Colonic mucosa (tissue), 4 donors: Measurements from ENCODE around the gene DLGAP1. TPM values are rescaled to one million over a fixed set of nuclear protein-coding genes. Genes with fewer than 3 reads are reported as not detected.

ENCODE experiments used
- DNase-seq: peaks from one replicate; pipeline ENCODE4 v3.0.0-alpha.2; 2020
- H3K27ac ChIP-seq: fragments of 200-600 bp; one replicate; pipeline ENCODE4 v1.8.0; 2021
- H3K27me3 ChIP-seq: fragments of 200-600 bp; one replicate; pipeline ENCODE4 v1.8.0; 2021
- H3K36me3 ChIP-seq: fragments of 200-600 bp; one replicate; pipeline ENCODE4 v1.8.0; 2021
- H3K4me1 ChIP-seq: fragments of 200-600 bp; one replicate; pipeline ENCODE4 v1.8.0; 2021; ENCODE audit warnings: mild to moderate bottlenecking
- H3K4me3 ChIP-seq: fragments of 200-600 bp; one replicate; pipeline ENCODE4 v1.8.0; 2021
- H3K9ac ChIP-seq, 2 donors: one replicate each; pipeline ENCODE4 v1.7.0; 2013; ENCODE audit warnings: control low read depth in 2 of 2, low read depth in 2 of 2, low read length in 2 of 2
- H3K9me3 ChIP-seq: fragments of 200-600 bp; one replicate; pipeline ENCODE4 v1.8.0; 2021
- CTCF ChIP-seq: fragments of 200-600 bp; IDR thresholded peaks from one replicate; pipeline ENCODE4 v1.8.0; 2022; ENCODE audit warnings: antibody characterized with exemption, mild to moderate bottlenecking
- intact Hi-C: fragments of 100-400 bp; cut with DNase I; formaldehyde crosslinking; loops from one replicate; pipeline ENCODE4 v1.14.1; 2022
- total RNA-seq, 2 donors: library from RNA; stranded (reverse); fragmentation: NEBNext Ultra II Directional in 1 of 2; extraction: Animal tissue kit (Norgen Biotek cat#: 25700) in 1 of 2; gene quantifications; one replicate each; pipeline ENCODE4 v1.2.1, GENCODE V29; 2021
- donor health status: healthy.
- donor health status: DM: no; HTN: no; CAD: no.
- donor health status: DM: no; HTN: no; CAD: no.

The DLGAP1 gene
- total RNA-seq, 2 donors from 2014 or later: 0.25 to 0.50 TPM

GRCh38 chr18:3655254-3656050, 799.7 kb downstream of the DLGAP1 start:
- DNase-seq: no peak
- peak overlapping the region; percentile 16 for H3K27ac ChIP-seq
- H3K4me3 ChIP-seq: no peak overlapping the region
- no peaks in the 10 kb centered on the region for H3K9me3 ChIP-seq
- no peak for TF ChIP-seq CTCF
- no peaks in the 10 kb centered on the region for H3K36me3 ChIP-seq
- peaks cover 11% of the 10 kb centered on the region for H3K4me1 ChIP-seq
- intact Hi-C loops: no loop called here
- no peaks in the 10 kb centered on the region for H3K27me3 ChIP-seq
- peak overlapping the region in 1 of 2 donors; percentile 66 for H3K9ac ChIP-seq

- Histone ChIP-seq H3K27me3 (no peaks in the 10 kb centered on the region), H3K27ac (no peak overlapping the region), H3K4me1 (peaks cover 11% of the 10 kb centered on the region), H3K36me3 (no peaks in the 10 kb centered on the region), H3K4me3 (no peak overlapping the region), H3K9me3 (no peaks in the 10 kb centered on the region), H3K9ac (no peak overlapping the region)
- intact Hi-C loops: no loop called here
- no peak for DNase-seq
- TF ChIP-seq CTCF: no peak
Observed at GRCh38 chr18:3654442-3655253, 800.5 kb downstream of the DLGAP1 start.

- intact Hi-C loops: no loop called here
- Histone ChIP-seq H3K9ac (peak overlapping the region in 1 of 2 donors; percentile 15), H3K9me3 (no peaks in the 10 kb centered on the region), H3K4me3 (no peak overlapping the region), H3K27ac (no peak overlapping the region), H3K4me1 (peaks cover 11% of the 10 kb centered on the region), H3K27me3 (no peaks in the 10 kb centered on the region), H3K36me3 (no peaks in the 10 kb centered on the region)
- TF ChIP-seq CTCF: no peak
- DNase-seq: no peak
Observed at GRCh38 chr18:3653851-3654441, 801.2 kb downstream of the DLGAP1 start.

GRCh38 chr18:3653263-3653850, 801.8 kb downstream of the DLGAP1 start:
- Histone ChIP-seq H3K36me3 (no peaks in the 10 kb centered on the region), H3K4me3 (no peak overlapping the region), H3K9ac (no peak overlapping the region), H3K4me1 (peaks cover 11% of the 10 kb centered on the region), H3K27me3 (no peaks in the 10 kb centered on the region), H3K27ac (peak overlapping the region; percentile 58), H3K9me3 (no peaks in the 10 kb centered on the region)
- no peak for DNase-seq
- intact Hi-C loops: no loop called here
- TF ChIP-seq CTCF: no peak
